Natural killer cell (primary cell): ENCODE results near the gene NBL1. TPM values are rescaled to one million over a fixed set of nuclear protein-coding genes. Genes with fewer than 3 reads are reported as not detected.

Source experiments
- ATAC-seq, 3 donors: fragments of 150-1000 bp in 2 of 3; fragments of 200-7000 bp in 1 of 3; cut with Tn5 transposase; 1 replicate in 1 of 3; 2 replicates in 2 of 3; pipeline ENCODE4 v1.10.0; 2021; ENCODE audit warnings: mild to moderate bottlenecking in 2 of 3, moderate library complexity in 2 of 3
- DNase-seq, 2 donors: peaks; one replicate each; pipeline versions ENCODE4 v3.0.0 to v3.0.0-alpha.2; 2013 to 2021; ENCODE audit warnings: mixed read lengths in 1 of 2
- H3K27ac ChIP-seq: one replicate; pipeline ENCODE4 v1.5.1; 2013; ENCODE audit warnings: mild to moderate bottlenecking, low read length
- H3K27me3 ChIP-seq: one replicate; pipeline ENCODE4 v1.6.1; 2013; ENCODE audit warnings: low read length; ENCODE audit not compliant: control insufficient read depth, insufficient read depth
- H3K36me3 ChIP-seq: one replicate; pipeline ENCODE4 v1.6.1; 2013; ENCODE audit warnings: low read length; ENCODE audit not compliant: control insufficient read depth, insufficient read depth
- H3K4me1 ChIP-seq: one replicate; pipeline ENCODE4 v1.6.1; 2013; ENCODE audit warnings: low read length; ENCODE audit not compliant: control insufficient read depth, insufficient read depth
- H3K4me3 ChIP-seq: one replicate; pipeline ENCODE4 v1.5.1; 2013; ENCODE audit warnings: low read length
- H3K9me3 ChIP-seq: one replicate; pipeline ENCODE4 v1.6.1; 2013; ENCODE audit warnings: low read length; ENCODE audit not compliant: control insufficient read depth, insufficient read depth
- H3K27ac Mint-ChIP-seq, 2 donors: one replicate each; pipeline ENCODE4 v1.8.0; 2022; ENCODE audit warnings: mild to moderate bottlenecking in 2 of 2, mixed read lengths in 2 of 2, moderate library complexity in 1 of 2
- H3K27me3 Mint-ChIP-seq, 2 donors: one replicate each; pipeline ENCODE4 v1.8.0; 2022; ENCODE audit warnings: low read depth in 2 of 2, mixed read lengths in 2 of 2
- H3K36me3 Mint-ChIP-seq: one replicate; pipeline ENCODE4 v1.8.0; 2022; ENCODE audit warnings: mixed read lengths
- H3K4me1 Mint-ChIP-seq, 2 donors: one replicate each; pipeline ENCODE4 v1.8.0; 2022; ENCODE audit warnings: mixed read lengths in 2 of 2
- H3K4me3 Mint-ChIP-seq: one replicate; pipeline ENCODE4 v1.8.0; 2022; ENCODE audit warnings: mild to moderate bottlenecking, moderate library complexity, mixed read lengths
- H3K9me3 Mint-ChIP-seq, 2 donors: one replicate each; pipeline ENCODE4 v1.8.0; 2022; ENCODE audit warnings: mixed read lengths in 2 of 2
- WGBS: methylation state at CpG from one replicate; pipeline ENCODE4 v1.1.7; 2013; ENCODE audit warnings: missing lambda C conversion rate; ENCODE audit not compliant: insufficient coverage; 5-methylcytosine and 5-hydroxymethylcytosine counted together
- intact Hi-C: fragments of 100-400 bp; cut with micrococcal nuclease; formaldehyde crosslinking; loops from one replicate; pipeline ENCODE4 v1.14.2; 2022
- total RNA-seq, 4 donors: library from RNA; stranded (reverse); fragments of 120-200 nt in 1 of 4; gene quantifications; one replicate each; pipeline versions ENCODE4 v1.2.3 to v1.2.4, GENCODE V29; 2013 to 2022
- TF ChIP-seq, protein P1 (sequence below): fragments of 200-600 bp; IDR thresholded peaks from one replicate; pipeline ENCODE4 v1.8.0; 2022; ENCODE audit warnings: antibody characterized with exemption

NBL1 gene
- total RNA-seq, 3 donors from 2014 or later (not counting 1 experiment from before 2014, with no cell fraction given): 10.7 to 18.4 (median 11.4) TPM

GRCh38 chr1:19688041-19688842 lies 44.1 kb downstream of the NBL1 start:
- TF ChIP-seq, protein P1, sequence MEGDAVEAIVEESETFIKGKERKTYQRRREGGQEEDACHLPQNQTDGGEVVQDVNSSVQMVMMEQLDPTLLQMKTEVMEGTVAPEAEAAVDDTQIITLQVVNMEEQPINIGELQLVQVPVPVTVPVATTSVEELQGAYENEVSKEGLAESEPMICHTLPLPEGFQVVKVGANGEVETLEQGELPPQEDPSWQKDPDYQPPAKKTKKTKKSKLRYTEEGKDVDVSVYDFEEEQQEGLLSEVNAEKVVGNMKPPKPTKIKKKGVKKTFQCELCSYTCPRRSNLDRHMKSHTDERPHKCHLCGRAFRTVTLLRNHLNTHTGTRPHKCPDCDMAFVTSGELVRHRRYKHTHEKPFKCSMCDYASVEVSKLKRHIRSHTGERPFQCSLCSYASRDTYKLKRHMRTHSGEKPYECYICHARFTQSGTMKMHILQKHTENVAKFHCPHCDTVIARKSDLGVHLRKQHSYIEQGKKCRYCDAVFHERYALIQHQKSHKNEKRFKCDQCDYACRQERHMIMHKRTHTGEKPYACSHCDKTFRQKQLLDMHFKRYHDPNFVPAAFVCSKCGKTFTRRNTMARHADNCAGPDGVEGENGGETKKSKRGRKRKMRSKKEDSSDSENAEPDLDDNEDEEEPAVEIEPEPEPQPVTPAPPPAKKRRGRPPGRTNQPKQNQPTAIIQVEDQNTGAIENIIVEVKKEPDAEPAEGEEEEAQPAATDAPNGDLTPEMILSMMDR: no peak
- Mint-ChIP-seq H3K27ac (peak overlapping the region; percentile 91 to 94), H3K36me3 (no peaks in the 10 kb centered on the region), H3K4me3 (peak overlapping the region; percentile 86), H3K9me3 (no peaks in the 10 kb centered on the region), H3K4me1 (peaks cover 24 to 34% of the 10 kb centered on the region in 2 donors), H3K27me3 (no peaks in the 10 kb centered on the region)
- peaks cover 2% of the 10 kb centered on the region for H3K36me3 ChIP-seq
- H3K27me3 ChIP-seq: no peaks in the 10 kb centered on the region
- DNase-seq: peak; percentile 43 to 77
- intact Hi-C loops: no loop called here
- peak; percentile 82 to 89 (median 88) for ATAC-seq
- H3K4me3 ChIP-seq: no peak overlapping the region
- peaks cover 6% of the 10 kb centered on the region for H3K9me3 ChIP-seq
- H3K27ac ChIP-seq: peak overlapping the region; percentile 81
- peaks cover 35% of the 10 kb centered on the region for H3K4me1 ChIP-seq
- WGBS: 56% methylated on average over 19 of the region's 19 CpGs

- ATAC-seq: no peak
- peak overlapping the region; percentile 91 to 94 for H3K27ac Mint-ChIP-seq
- no peaks in the 10 kb centered on the region for H3K27me3 Mint-ChIP-seq
- TF ChIP-seq, protein P1: no peak
- WGBS: 99% methylated on average over 5 of the region's 5 CpGs
- peaks cover 24 to 34% of the 10 kb centered on the region in 2 donors for H3K4me1 Mint-ChIP-seq
- Histone ChIP-seq H3K27ac (peak overlapping the region; percentile 81), H3K27me3 (no peaks in the 10 kb centered on the region), H3K36me3 (peaks cover 2% of the 10 kb centered on the region), H3K4me1 (peaks cover 35% of the 10 kb centered on the region), H3K9me3 (peaks cover 6% of the 10 kb centered on the region), H3K4me3 (no peak overlapping the region)
- intact Hi-C loops: no loop called here
- H3K4me3 Mint-ChIP-seq: peak overlapping the region; percentile 86
- no peak for DNase-seq
- no peaks in the 10 kb centered on the region for H3K36me3 Mint-ChIP-seq
- no peaks in the 10 kb centered on the region for H3K9me3 Mint-ChIP-seq
These were observed 45.1 kb downstream of the NBL1 start for GRCh38 chr1:19689085-19689757.

GRCh38 chr1:19689856-19690255 lies 45.7 kb downstream of the NBL1 start:
- Mint-ChIP-seq H3K27ac (peak overlapping the region; percentile 21 to 94), H3K9me3 (no peaks in the 10 kb centered on the region), H3K4me3 (no peak overlapping the region), H3K4me1 (peaks cover 24 to 34% of the 10 kb centered on the region in 2 donors), H3K27me3 (no peaks in the 10 kb centered on the region), H3K36me3 (no peaks in the 10 kb centered on the region)
- Histone ChIP-seq H3K9me3 (peaks cover 6% of the 10 kb centered on the region), H3K4me3 (no peak overlapping the region), H3K36me3 (peaks cover 7% of the 10 kb centered on the region), H3K27ac (no peak overlapping the region), H3K4me1 (peaks cover 35% of the 10 kb centered on the region), H3K27me3 (no peaks in the 10 kb centered on the region)
- ATAC-seq (no peak), DNase-seq (peak in 1 of 2 donors; percentile 21)
- WGBS: 82% methylated on average over 3 of the region's 3 CpGs
- TF ChIP-seq, protein P1: no peak
- intact Hi-C loops: no loop called here
